ENCODE data around the gene DNAH5. TPM values are rescaled to one million over a fixed set of nuclear protein-coding genes. Genes with fewer than 3 reads are reported as not detected.

Gene DNAH5
- total and polyA plus RNA-seq, 8 donors = 0.50 to 12.5 (median 1.1) TPM; not detected in 1

DNA sequence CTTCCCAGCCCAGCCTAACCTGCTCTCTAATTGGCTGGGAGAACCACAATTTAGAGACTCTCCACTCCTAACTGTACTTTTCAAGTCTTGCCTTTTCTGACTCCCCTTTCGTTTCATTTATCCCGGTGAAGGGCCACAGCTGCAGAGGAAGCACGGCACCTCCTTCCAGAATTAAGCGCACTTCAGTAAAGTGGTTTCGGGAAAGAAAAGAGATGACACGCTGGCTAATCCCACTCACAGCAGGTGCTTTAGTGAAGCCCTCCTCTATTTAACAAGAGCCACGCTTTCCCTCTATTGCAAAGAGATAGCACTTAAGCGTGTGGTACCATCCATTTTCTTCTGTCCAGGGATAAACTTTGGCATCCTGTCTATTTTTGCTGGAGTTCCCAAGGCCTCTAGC is 4.8 kb downstream of the DNAH5 start:
- WGBS, 5 donors = 66 to 78% (median 71%) methylated on average over 8 of the region's 8 CpGs
- Histone ChIP-seq H3K27ac (no peak overlapping the region), H3K4me3 (no peak overlapping the region), H3K27me3 (no peaks in the 10 kb centered on the region), H3K4me1 (no peaks in the 10 kb centered on the region), H3K36me3 (no peaks in the 10 kb centered on the region), H3K9me3 (no peaks in the 10 kb centered on the region)
- no peak for DNase-seq
- intact Hi-C loops (cut with DNase I; ENCODE audit: low total_unique reads) = no loop called here
- TF ChIP-seq, protein P1, sequence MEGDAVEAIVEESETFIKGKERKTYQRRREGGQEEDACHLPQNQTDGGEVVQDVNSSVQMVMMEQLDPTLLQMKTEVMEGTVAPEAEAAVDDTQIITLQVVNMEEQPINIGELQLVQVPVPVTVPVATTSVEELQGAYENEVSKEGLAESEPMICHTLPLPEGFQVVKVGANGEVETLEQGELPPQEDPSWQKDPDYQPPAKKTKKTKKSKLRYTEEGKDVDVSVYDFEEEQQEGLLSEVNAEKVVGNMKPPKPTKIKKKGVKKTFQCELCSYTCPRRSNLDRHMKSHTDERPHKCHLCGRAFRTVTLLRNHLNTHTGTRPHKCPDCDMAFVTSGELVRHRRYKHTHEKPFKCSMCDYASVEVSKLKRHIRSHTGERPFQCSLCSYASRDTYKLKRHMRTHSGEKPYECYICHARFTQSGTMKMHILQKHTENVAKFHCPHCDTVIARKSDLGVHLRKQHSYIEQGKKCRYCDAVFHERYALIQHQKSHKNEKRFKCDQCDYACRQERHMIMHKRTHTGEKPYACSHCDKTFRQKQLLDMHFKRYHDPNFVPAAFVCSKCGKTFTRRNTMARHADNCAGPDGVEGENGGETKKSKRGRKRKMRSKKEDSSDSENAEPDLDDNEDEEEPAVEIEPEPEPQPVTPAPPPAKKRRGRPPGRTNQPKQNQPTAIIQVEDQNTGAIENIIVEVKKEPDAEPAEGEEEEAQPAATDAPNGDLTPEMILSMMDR (IDR thresholded peaks at IDR 0.05) = no peak
- TF ChIP-seq POLR2AphosphoS5 (IDR thresholded peaks at IDR 0.05) (no peak), POLR2A (IDR thresholded peaks at IDR 0.05) (no peak), EP300 (IDR thresholded peaks at IDR 0.05) (no peak)

DNA sequence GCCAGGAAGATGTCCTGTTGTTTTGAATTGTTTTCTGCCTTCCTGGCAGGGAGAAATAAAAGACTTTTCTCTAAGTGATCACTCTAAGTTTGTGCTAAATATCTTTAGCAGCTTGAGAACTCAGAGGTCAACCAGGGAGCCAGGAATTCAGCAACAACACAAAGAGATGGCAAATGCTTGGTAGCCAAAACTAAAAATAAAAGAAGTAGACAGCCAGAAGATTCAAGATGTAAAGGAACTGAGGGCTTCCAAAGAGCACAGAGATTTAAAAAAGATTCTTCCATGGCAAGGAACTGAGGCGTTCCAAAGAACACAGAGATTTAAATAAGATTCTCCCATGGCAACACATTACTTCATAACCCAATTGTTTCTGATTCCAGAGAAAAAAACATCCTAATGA is 9.6 kb downstream of the DNAH5 start:
- no peaks in the 10 kb centered on the region for H3K4me1 ChIP-seq
- no peak overlapping the region for H3K27ac ChIP-seq
- WGBS, 5 donors = 73 to 83% (median 75%) methylated on average over 1 of the region's 1 CpG
- intact Hi-C loops (cut with DNase I; ENCODE audit: low total_unique reads) = no loop called here
- DNase-seq = no peak
- no peaks in the 10 kb centered on the region for H3K27me3 ChIP-seq
- peaks cover 6 to 12% (median 8%) of the 10 kb centered on the region in 4 donors for H3K9me3 ChIP-seq
- H3K36me3 ChIP-seq = no peaks in the 10 kb centered on the region
- no peak overlapping the region for H3K4me3 ChIP-seq
- no peak for TF ChIP-seq POLR2A (IDR thresholded peaks at IDR 0.05)
- no peak for TF ChIP-seq EP300 (IDR thresholded peaks at IDR 0.05)
- TF ChIP-seq, protein P1 (IDR thresholded peaks at IDR 0.05) = no peak
- TF ChIP-seq POLR2AphosphoS5 (IDR thresholded peaks at IDR 0.05) = no peak

DNA sequence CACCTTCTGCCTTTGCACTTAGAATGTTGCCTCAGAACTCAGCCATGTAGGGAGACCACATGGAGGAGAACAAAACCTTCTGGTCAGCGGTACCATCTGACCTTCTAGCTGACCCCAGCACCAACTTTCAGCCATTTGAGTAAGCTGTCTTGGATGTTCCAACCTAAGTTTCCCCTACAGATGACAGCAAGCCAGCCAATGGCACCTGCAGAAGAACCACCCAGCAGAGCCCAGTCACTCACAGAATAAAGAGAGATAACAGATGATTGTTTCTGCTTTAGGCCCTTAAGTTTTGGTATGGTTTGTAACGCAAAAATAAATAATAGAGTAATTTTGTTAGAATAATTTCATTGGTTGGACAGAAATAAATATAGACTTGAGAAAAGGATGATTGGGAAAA is 10.4 kb downstream of the DNAH5 start:
- TF ChIP-seq, protein P1 (IDR thresholded peaks at IDR 0.05) = no peak
- no peak for TF ChIP-seq POLR2A (IDR thresholded peaks at IDR 0.05)
- no peak for TF ChIP-seq EP300 (IDR thresholded peaks at IDR 0.05)
- no peak for TF ChIP-seq POLR2AphosphoS5 (IDR thresholded peaks at IDR 0.05)
- Histone ChIP-seq H3K9me3 (peaks cover 6 to 12% (median 8%) of the 10 kb centered on the region in 4 donors), H3K4me3 (no peak overlapping the region), H3K4me1 (no peaks in the 10 kb centered on the region), H3K36me3 (no peaks in the 10 kb centered on the region), H3K27ac (no peak overlapping the region), H3K27me3 (no peaks in the 10 kb centered on the region)
- intact Hi-C loops (cut with DNase I; ENCODE audit: low total_unique reads) = no loop called here
- 84 to 93% (median 89%) methylated on average over 2 of the region's 2 CpGs for WGBS, 5 donors
- no peak for DNase-seq

DNA sequence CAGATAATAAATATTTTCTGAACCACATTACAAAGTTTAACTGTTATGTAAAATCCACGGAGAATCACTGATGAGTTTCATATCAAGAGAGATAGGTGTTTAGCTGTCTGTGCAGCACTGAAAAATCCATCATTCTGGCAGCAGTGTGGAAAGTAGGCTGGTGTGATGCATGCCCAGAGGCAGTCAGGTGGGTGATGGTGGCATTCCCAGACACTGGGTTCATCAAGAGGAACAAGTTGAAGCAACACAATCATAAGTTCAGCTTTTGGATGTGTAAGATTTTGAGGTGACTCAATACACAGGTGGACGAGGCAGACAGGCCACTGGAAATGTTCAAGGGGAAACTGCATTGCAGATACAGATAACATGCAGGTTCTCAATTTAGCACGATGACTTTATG is 11.9 kb downstream of the DNAH5 start:
- DNase-seq = no peak
- no peaks in the 10 kb centered on the region for H3K4me1 ChIP-seq
- TF ChIP-seq POLR2A (IDR thresholded peaks at IDR 0.05) = no peak
- no peak for TF ChIP-seq EP300 (IDR thresholded peaks at IDR 0.05)
- no peak for TF ChIP-seq POLR2AphosphoS5 (IDR thresholded peaks at IDR 0.05)
- TF ChIP-seq, protein P1 (IDR thresholded peaks at IDR 0.05) = no peak
- intact Hi-C loops (cut with DNase I; ENCODE audit: low total_unique reads) = no loop called here
- WGBS, 5 donors = 82 to 88% (median 86%) methylated on average over 3 of the region's 3 CpGs
- H3K9me3 ChIP-seq = peaks cover 6 to 12% (median 8%) of the 10 kb centered on the region in 4 donors
- no peak overlapping the region for H3K4me3 ChIP-seq
- no peaks in the 10 kb centered on the region for H3K27me3 ChIP-seq
- H3K27ac ChIP-seq = no peak overlapping the region
- H3K36me3 ChIP-seq = no peaks in the 10 kb centered on the region

Data from stomach (tissue), 9 donors.